HCT116 (cell line): Measurements from ENCODE around the gene BSND. TPM values are rescaled to one million over a fixed set of nuclear protein-coding genes. Genes with fewer than 3 reads are reported as not detected.

Experiments
- ATAC-seq: fragments of 200-7000 bp; cut with Tn5 transposase; 2 replicates; pipeline ENCODE4 v1.9.1; 2020; ENCODE audit warnings: mild to moderate bottlenecking, moderate library complexity
- BruUV-seq: library from RNA; stranded (reverse); fragments of 400-500 nt; replicated peaks from 2 replicates; lab custom pipeline; 2021; lab: Mats Ljungman, UMichigan
- CTCF ChIA-PET: fragments of 300-600 bp; sonication (Branson Sonifier 250); formaldehyde crosslinking; loops from one replicate; lab custom pipeline; 2021; ENCODE audit warnings: antibody characterized with exemption; lab: Charles Lee
- POLR2A ChIA-PET: fragments of 300-600, 350-600 bp; sonication (Branson Sonifier 250); formaldehyde crosslinking; loops from one replicate; lab custom pipeline; 2021; ENCODE audit warnings: antibody characterized with exemption; lab: Charles Lee
- RAD21 ChIA-PET, 2 experiments: fragments of 300-600 bp; sonication (Branson Sonifier 250); formaldehyde crosslinking; loops; one replicate each; lab custom pipeline; 2023; ENCODE audit warnings: low total read pairs in 2 of 2; ENCODE audit not compliant: uncharacterized antibody in 2 of 2, unreplicated experiment in 2 of 2, low non-redundant PET in 1 of 2; lab: Charles Lee
- DNase-seq: peaks from one replicate; pipeline ENCODE4 v3.0.0-alpha.2; 2010; ENCODE audit warnings: low read depth, low spot score
- H2AFZ ChIP-seq: fragments of 200-600 bp; shearing (Covaris generic), sonication (generic); 2 replicates; pipeline ENCODE4 v1.6.1; 2017; ENCODE audit warnings: low read depth, mixed run types, mixed read lengths, antibody characterized with exemption, low read length; ENCODE audit not compliant: poor library complexity, severe bottlenecking
- H3K27ac ChIP-seq: 2 replicates; pipeline ENCODE4 v1.5.1; 2012; ENCODE audit warnings: low read depth, low read length
- H3K27me3 ChIP-seq: fragments of 200-600 bp; sonication (generic); 2 replicates; pipeline ENCODE4 v1.6.1; 2016; ENCODE audit warnings: mixed run types, low read length, mixed read lengths; ENCODE audit not compliant: insufficient read depth
- H3K36me3 ChIP-seq, 2 experiments: fragments of 200-500 bp in 1 of 2; fragments of 200-600 bp in 1 of 2; sonication (Bioruptor generic) in 1 of 2; sonication (generic) in 1 of 2; 2 replicates each; pipeline versions ENCODE4 v1.5.1 to v1.6.1; 2014 to 2016; ENCODE audit warnings: low read length in 2 of 2, inconsistent platforms in 1 of 2, mixed read lengths in 1 of 2, mixed run types in 1 of 2; ENCODE audit not compliant: insufficient read depth in 2 of 2, control insufficient read depth in 1 of 2
- H3K4me1 ChIP-seq, 2 experiments: fragments of 200-600 bp in 1 of 2; sonication (generic) in 1 of 2; 2 replicates each; pipeline versions ENCODE4 v1.5.1 to v1.6.1; 2012 to 2017; ENCODE audit warnings: low read length in 2 of 2, inconsistent platforms in 1 of 2, mild to moderate bottlenecking in 1 of 2, mixed read lengths in 1 of 2, mixed run types in 1 of 2, moderate library complexity in 1 of 2; ENCODE audit not compliant: insufficient read depth in 2 of 2, control insufficient read depth in 1 of 2
- H3K4me2 ChIP-seq: fragments of 200-600 bp; sonication (generic); 2 replicates; pipeline ENCODE4 v1.6.1; 2017; ENCODE audit warnings: mixed run types, low read length, mixed read lengths
- H3K4me3 ChIP-seq, 2 experiments: fragments of 200-600 bp in 1 of 2; sonication (generic) in 1 of 2; replicated peaks in 1 of 2; 2 replicates each; pipeline ENCODE4 v1.5.1; 2011 to 2016; ENCODE audit warnings: low read length in 2 of 2, control low read depth in 1 of 2, low read depth in 1 of 2, mild to moderate bottlenecking in 1 of 2, mixed read lengths in 1 of 2, mixed run types in 1 of 2
- H3K79me2 ChIP-seq: fragments of 200-600 bp; sonication (generic); 2 replicates; pipeline ENCODE4 v1.6.1; 2017; ENCODE audit warnings: mild to moderate bottlenecking, mixed run types, low read length, moderate library complexity, mixed read lengths; ENCODE audit not compliant: insufficient read depth
- H3K9ac ChIP-seq: fragments of 200-600 bp; sonication (generic); 2 replicates; pipeline ENCODE4 v1.6.1; 2016; ENCODE audit warnings: low read length, mixed read lengths
- H3K9me2 ChIP-seq: fragments of 200-600 bp; sonication (generic), shearing (Covaris generic); 2 replicates; pipeline ENCODE4 v1.6.1; 2017; ENCODE audit warnings: mixed run types, mild to moderate bottlenecking, moderate library complexity; ENCODE audit not compliant: insufficient read depth
- H3K9me3 ChIP-seq, 2 experiments: fragments of 200-500 bp in 1 of 2; fragments of 200-600 bp in 1 of 2; sonication (Bioruptor generic) in 1 of 2; sonication (generic) in 1 of 2; 2 replicates each; pipeline ENCODE4 v1.6.1; 2014 to 2017; ENCODE audit warnings: low read length in 2 of 2, mixed read lengths in 2 of 2, inconsistent platforms in 1 of 2, low read depth in 1 of 2, mild to moderate bottlenecking in 1 of 2, mixed run types in 1 of 2, moderate library complexity in 1 of 2; ENCODE audit not compliant: control insufficient read depth in 1 of 2, insufficient read depth in 1 of 2
- H4K20me1 ChIP-seq: fragments of 200-600 bp; sonication (generic), shearing (Covaris generic); 2 replicates; pipeline ENCODE4 v1.6.1; 2017; ENCODE audit warnings: mixed run types, mild to moderate bottlenecking, moderate library complexity; ENCODE audit not compliant: insufficient read depth
- CBX3 ChIP-seq: IDR thresholded peaks from 2 replicates; pipeline ENCODE4 v1.6.1; 2012; ENCODE audit warnings: low read depth
- EGR1 ChIP-seq: IDR thresholded peaks from 2 replicates; pipeline ENCODE4 v1.6.1; 2012; ENCODE audit warnings: low read depth
- EZH2 ChIP-seq: fragments of 200-600 bp; sonication (generic); IDR thresholded peaks from 2 replicates; pipeline ENCODE4 v1.6.1; 2017; ENCODE audit warnings: antibody characterized with exemption, mixed run types
- FOSL1 ChIP-seq: IDR thresholded peaks from 2 replicates; pipeline ENCODE4 v1.6.1; 2012; ENCODE audit warnings: low read depth
- JUND ChIP-seq: IDR thresholded peaks from 2 replicates; pipeline ENCODE4 v1.6.1; 2012
- POLR2A ChIP-seq: IDR thresholded peaks from 2 replicates; pipeline ENCODE4 v1.7.0; 2011; ENCODE audit warnings: borderline replicate concordance; ENCODE audit not compliant: insufficient read depth, insufficient read length; ENCODE audit errors: extremely low read depth
- POLR2AphosphoS5 ChIP-seq: IDR thresholded peaks from 2 replicates; pipeline ENCODE4 v1.6.1; 2011; ENCODE audit warnings: mild to moderate bottlenecking, low read depth, low read length, moderate library complexity
- RAD21 ChIP-seq: IDR thresholded peaks from 2 replicates; pipeline ENCODE4 v1.6.1; 2012; ENCODE audit warnings: low read depth, mild to moderate bottlenecking
- SRF ChIP-seq: IDR thresholded peaks from 2 replicates; pipeline ENCODE4 v1.6.1; 2012; ENCODE audit warnings: low read depth
- YY1 ChIP-seq: IDR thresholded peaks from 2 replicates; pipeline ENCODE4 v1.6.1; 2011; ENCODE audit warnings: low read length, low read depth, moderate library complexity, mild to moderate bottlenecking; ENCODE audit not compliant: insufficient replicate concordance; ENCODE audit errors: extremely low read depth
- ZFX ChIP-seq: fragments of 450-650 bp; IDR thresholded peaks from 2 replicates; pipeline ENCODE4 v1.6.1; 2017
- intact Hi-C: fragments of 100-400 bp; cut with micrococcal nuclease; formaldehyde crosslinking; loops from 2 replicates; pipeline ENCODE4 v1.10.0; 2022
- total RNA-seq: library from RNA; stranded (reverse); gene quantifications from one replicate; pipeline ENCODE4 v1.2.1, GENCODE V29; 2021; ENCODE audit not compliant: unreplicated experiment
- TF ChIP-seq, protein P1 (sequence below): IDR thresholded peaks from 2 replicates; pipeline ENCODE4 v1.6.1; 2012; ENCODE audit warnings: low read depth
- TF ChIP-seq, protein P2 (sequence below), 3 experiments: fragments of 200-600 bp in 1 of 3; sonication (generic) in 1 of 3; IDR thresholded peaks in 2 of 3; conservative IDR thresholded peaks in 1 of 3; 2 replicates each; pipeline ENCODE4 v1.5.1; 2012 to 2017; ENCODE audit warnings: low read depth in 2 of 3, low read length in 2 of 3, antibody characterized with exemption in 1 of 3, borderline replicate concordance in 1 of 3, control low read depth in 1 of 3, mild to moderate bottlenecking in 1 of 3, mixed read lengths in 1 of 3, mixed run types in 1 of 3, moderate library complexity in 1 of 3; ENCODE audit not compliant: insufficient read depth in 1 of 3
- TF ChIP-seq, protein P3 (sequence below): IDR thresholded peaks from 2 replicates; pipeline ENCODE4 v1.6.1; 2012
- TF ChIP-seq, protein P4 (sequence below): IDR thresholded peaks from 2 replicates; pipeline ENCODE4 v1.6.1; 2011; ENCODE audit warnings: mild to moderate bottlenecking, low read length, moderate library complexity; ENCODE audit not compliant: insufficient replicate concordance; ENCODE audit errors: extremely low read depth

The BSND gene
- total RNA-seq, 1 experiment from 2014 or later = not detected

DNA sequence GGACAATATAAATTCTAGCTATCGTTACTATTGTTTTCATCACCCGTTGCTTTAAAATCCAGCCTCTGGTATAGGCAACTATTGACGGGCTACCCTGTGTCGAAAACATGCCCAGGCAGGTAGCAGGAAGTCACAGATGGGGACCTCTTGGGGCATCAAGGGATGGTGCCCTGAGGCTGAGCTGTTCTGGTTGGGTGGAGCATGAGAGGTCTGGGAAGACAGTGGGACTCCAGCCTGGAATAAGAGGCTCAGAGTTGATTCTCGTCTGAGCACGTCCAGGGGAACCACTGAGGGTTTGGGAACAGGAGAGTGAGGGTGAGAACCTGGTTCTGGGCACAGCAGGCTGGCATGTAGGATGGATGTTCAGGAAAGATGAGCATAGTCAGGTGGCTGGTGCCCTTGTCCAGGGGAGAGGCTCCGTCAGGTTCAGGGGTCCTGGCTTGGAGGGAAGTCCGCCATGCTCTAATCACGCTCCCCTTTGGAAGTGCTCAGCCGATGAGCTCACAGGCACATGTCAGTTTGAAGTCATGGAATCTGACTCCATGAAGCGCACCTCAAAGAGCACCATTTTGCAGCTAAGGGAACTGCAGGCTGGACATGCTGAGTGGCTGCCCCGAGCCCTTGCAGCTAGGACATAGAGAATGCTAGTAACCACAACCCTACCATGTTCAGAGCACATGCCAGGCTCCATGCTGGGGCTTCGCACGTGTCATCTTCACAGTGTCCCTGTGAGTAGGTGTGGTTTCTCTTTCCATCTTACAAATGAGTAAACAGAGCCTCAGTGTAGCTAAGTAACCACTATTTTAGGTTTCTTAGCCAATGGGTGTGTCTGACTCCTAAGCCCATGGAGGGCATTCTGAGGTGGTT, 61.6 kb downstream of the BSND start:
- no TSS peak for BruUV-seq
- Histone ChIP-seq H3K4me3 (no peak overlapping the region), H3K79me2 (no peaks in the 10 kb centered on the region), H3K9ac (no peak overlapping the region), H4K20me1 (no peaks in the 10 kb centered on the region), H3K27me3 (no peaks in the 10 kb centered on the region), H2AFZ (no peak overlapping the region), H3K4me2 (no peak overlapping the region), H3K4me1 (peaks cover 0 to 5% of the 10 kb centered on the region in 2 experiments; a peak in 1 of 4 replicates), H3K9me3 (no peaks in the 10 kb centered on the region), H3K27ac (no peak overlapping the region), H3K9me2 (no peaks in the 10 kb centered on the region), H3K36me3 (peaks cover 0 to 13% of the 10 kb centered on the region in 2 experiments; a peak in 2 of 4 replicates)
- CTCF ChIA-PET = interaction anchor here (1.0 kb wide), 1 partner anchor 115 kb away, joined by 3 read pairs; no protein-coding TSS in a partner anchor
- intact Hi-C loops = no loop called here
- POLR2A ChIA-PET = no interaction called here
- no peak for ATAC-seq
- RAD21 ChIA-PET = no interaction called here
- DNase-seq = no peak
- TF ChIP-seq, protein P1, sequence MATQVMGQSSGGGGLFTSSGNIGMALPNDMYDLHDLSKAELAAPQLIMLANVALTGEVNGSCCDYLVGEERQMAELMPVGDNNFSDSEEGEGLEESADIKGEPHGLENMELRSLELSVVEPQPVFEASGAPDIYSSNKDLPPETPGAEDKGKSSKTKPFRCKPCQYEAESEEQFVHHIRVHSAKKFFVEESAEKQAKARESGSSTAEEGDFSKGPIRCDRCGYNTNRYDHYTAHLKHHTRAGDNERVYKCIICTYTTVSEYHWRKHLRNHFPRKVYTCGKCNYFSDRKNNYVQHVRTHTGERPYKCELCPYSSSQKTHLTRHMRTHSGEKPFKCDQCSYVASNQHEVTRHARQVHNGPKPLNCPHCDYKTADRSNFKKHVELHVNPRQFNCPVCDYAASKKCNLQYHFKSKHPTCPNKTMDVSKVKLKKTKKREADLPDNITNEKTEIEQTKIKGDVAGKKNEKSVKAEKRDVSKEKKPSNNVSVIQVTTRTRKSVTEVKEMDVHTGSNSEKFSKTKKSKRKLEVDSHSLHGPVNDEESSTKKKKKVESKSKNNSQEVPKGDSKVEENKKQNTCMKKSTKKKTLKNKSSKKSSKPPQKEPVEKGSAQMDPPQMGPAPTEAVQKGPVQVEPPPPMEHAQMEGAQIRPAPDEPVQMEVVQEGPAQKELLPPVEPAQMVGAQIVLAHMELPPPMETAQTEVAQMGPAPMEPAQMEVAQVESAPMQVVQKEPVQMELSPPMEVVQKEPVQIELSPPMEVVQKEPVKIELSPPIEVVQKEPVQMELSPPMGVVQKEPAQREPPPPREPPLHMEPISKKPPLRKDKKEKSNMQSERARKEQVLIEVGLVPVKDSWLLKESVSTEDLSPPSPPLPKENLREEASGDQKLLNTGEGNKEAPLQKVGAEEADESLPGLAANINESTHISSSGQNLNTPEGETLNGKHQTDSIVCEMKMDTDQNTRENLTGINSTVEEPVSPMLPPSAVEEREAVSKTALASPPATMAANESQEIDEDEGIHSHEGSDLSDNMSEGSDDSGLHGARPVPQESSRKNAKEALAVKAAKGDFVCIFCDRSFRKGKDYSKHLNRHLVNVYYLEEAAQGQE = no peak
- TF ChIP-seq POLR2AphosphoS5 (no peak), SRF (no peak), YY1 (no peak), FOSL1 (no peak), EGR1 (no peak), POLR2A (no peak), ZFX (no peak), EZH2 (no peak), CBX3 (no peak), RAD21 (no peak), JUND (no peak)
- TF ChIP-seq, protein P2, sequence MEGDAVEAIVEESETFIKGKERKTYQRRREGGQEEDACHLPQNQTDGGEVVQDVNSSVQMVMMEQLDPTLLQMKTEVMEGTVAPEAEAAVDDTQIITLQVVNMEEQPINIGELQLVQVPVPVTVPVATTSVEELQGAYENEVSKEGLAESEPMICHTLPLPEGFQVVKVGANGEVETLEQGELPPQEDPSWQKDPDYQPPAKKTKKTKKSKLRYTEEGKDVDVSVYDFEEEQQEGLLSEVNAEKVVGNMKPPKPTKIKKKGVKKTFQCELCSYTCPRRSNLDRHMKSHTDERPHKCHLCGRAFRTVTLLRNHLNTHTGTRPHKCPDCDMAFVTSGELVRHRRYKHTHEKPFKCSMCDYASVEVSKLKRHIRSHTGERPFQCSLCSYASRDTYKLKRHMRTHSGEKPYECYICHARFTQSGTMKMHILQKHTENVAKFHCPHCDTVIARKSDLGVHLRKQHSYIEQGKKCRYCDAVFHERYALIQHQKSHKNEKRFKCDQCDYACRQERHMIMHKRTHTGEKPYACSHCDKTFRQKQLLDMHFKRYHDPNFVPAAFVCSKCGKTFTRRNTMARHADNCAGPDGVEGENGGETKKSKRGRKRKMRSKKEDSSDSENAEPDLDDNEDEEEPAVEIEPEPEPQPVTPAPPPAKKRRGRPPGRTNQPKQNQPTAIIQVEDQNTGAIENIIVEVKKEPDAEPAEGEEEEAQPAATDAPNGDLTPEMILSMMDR (IDR thresholded peaks at IDR 0.05 in 2 of 3, conservative IDR thresholded peaks at IDR 0.05 in 1 of 3; ENCODE audit: borderline replicate concordance in 1 of 3, insufficient read depth in 1 of 3, low read depth in 2 of 3, low read length in 2 of 3) = no peak
- TF ChIP-seq, protein P3, sequence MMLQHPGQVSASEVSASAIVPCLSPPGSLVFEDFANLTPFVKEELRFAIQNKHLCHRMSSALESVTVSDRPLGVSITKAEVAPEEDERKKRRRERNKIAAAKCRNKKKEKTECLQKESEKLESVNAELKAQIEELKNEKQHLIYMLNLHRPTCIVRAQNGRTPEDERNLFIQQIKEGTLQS = no peak
- TF ChIP-seq, protein P4, sequence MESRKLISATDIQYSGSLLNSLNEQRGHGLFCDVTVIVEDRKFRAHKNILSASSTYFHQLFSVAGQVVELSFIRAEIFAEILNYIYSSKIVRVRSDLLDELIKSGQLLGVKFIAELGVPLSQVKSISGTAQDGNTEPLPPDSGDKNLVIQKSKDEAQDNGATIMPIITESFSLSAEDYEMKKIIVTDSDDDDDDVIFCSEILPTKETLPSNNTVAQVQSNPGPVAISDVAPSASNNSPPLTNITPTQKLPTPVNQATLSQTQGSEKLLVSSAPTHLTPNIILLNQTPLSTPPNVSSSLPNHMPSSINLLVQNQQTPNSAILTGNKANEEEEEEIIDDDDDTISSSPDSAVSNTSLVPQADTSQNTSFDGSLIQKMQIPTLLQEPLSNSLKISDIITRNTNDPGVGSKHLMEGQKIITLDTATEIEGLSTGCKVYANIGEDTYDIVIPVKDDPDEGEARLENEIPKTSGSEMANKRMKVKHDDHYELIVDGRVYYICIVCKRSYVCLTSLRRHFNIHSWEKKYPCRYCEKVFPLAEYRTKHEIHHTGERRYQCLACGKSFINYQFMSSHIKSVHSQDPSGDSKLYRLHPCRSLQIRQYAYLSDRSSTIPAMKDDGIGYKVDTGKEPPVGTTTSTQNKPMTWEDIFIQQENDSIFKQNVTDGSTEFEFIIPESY = no peak
